Neural cell (in vitro differentiated cells): ENCODE data around the gene SLC16A8. TPM values are rescaled to one million over a fixed set of nuclear protein-coding genes. Genes with fewer than 3 reads are reported as not detected.

ENCODE experiments used
- H2AFZ ChIP-seq: fragments of 200-600, 300-800 bp; sonication (generic), shearing (Covaris generic); 2 replicates; pipeline ENCODE4 v1.6.0; 2014; ENCODE audit warnings: low read depth, mild to moderate bottlenecking, antibody characterized with exemption, low read length, moderate library complexity
- H3F3A ChIP-seq: fragments of 200-600 bp; shearing (Covaris generic); 2 replicates; pipeline ENCODE4 v1.6.1; 2016; ENCODE audit warnings: mild to moderate bottlenecking, moderate library complexity, mixed read lengths, antibody characterized with exemption, low read length; ENCODE audit not compliant: insufficient read depth, poor library complexity, severe bottlenecking
- H3K27ac ChIP-seq: fragments of 200-600, 300-800 bp; sonication (generic), shearing (Covaris generic); 2 replicates; pipeline ENCODE4 v1.5.1; 2014; ENCODE audit warnings: mild to moderate bottlenecking, low read length, moderate library complexity
- H3K27me3 ChIP-seq: fragments of 300-800, 200-600 bp; sonication (generic), shearing (Covaris generic); 2 replicates; pipeline ENCODE4 v1.6.0; 2014; ENCODE audit warnings: mild to moderate bottlenecking, low read depth, low read length, moderate library complexity; ENCODE audit not compliant: insufficient read depth
- H3K36me3 ChIP-seq: fragments of 300-800, 200-600 bp; sonication (generic), shearing (Covaris generic); 2 replicates; pipeline ENCODE4 v1.5.1; 2014; ENCODE audit warnings: mild to moderate bottlenecking, antibody characterized with exemption, low read length, moderate library complexity; ENCODE audit not compliant: insufficient read depth
- H3K4me2 ChIP-seq: fragments of 300-800, 200-600 bp; sonication (generic), shearing (Covaris generic); 2 replicates; pipeline ENCODE4 v1.6.0; 2014; ENCODE audit warnings: mild to moderate bottlenecking, low read length
- H3K4me3 ChIP-seq: fragments of 300-800, 200-600 bp; sonication (generic), shearing (Covaris generic); 2 replicates; pipeline ENCODE4 v1.5.1; 2014; ENCODE audit warnings: mild to moderate bottlenecking, low read length, moderate library complexity
- H3K79me2 ChIP-seq: fragments of 200-600 bp; shearing (Covaris generic); replicated peaks from 2 replicates; pipeline ENCODE4 v1.6.0; 2014; ENCODE audit warnings: mild to moderate bottlenecking, low read length, moderate library complexity; ENCODE audit not compliant: insufficient read depth
- H3K9ac ChIP-seq: fragments of 300-800, 200-600 bp; sonication (generic), shearing (Covaris generic); 2 replicates; pipeline ENCODE4 v1.6.1; 2016; ENCODE audit warnings: mild to moderate bottlenecking, low read length, mixed read lengths
- H3K9me2 ChIP-seq: fragments of 200-600 bp; shearing (Covaris generic); 2 replicates; pipeline ENCODE4 v1.6.1; 2016; ENCODE audit warnings: mild to moderate bottlenecking, low read length, mixed read lengths; ENCODE audit not compliant: insufficient read depth
- H3K9me3 ChIP-seq: fragments of 200-600, 300-800 bp; sonication (generic), shearing (Covaris generic); 2 replicates; pipeline ENCODE4 v1.6.1; 2016; ENCODE audit warnings: mild to moderate bottlenecking, mixed run types, low read length, moderate library complexity, mixed read lengths
- H4K20me1 ChIP-seq: fragments of 200-600 bp; shearing (Covaris generic); 2 replicates; pipeline ENCODE4 v1.6.1; 2016; ENCODE audit warnings: mild to moderate bottlenecking, mixed run types; ENCODE audit not compliant: insufficient read depth
- CTCF ChIP-seq: fragments of 450-650 bp; IDR thresholded peaks from 2 replicates; pipeline ENCODE4 v1.5.1; 2014; ENCODE audit warnings: antibody characterized with exemption, mild to moderate bottlenecking, moderate library complexity; ENCODE audit not compliant: poor library complexity, severe bottlenecking
- EP300 ChIP-seq: fragments of 450-650 bp; conservative IDR thresholded peaks from 2 replicates; pipeline ENCODE4 v1.6.1; 2014; ENCODE audit warnings: antibody characterized with exemption, mild to moderate bottlenecking, moderate library complexity; ENCODE audit not compliant: poor library complexity, severe bottlenecking
- EZH2 ChIP-seq: fragments of 200-600, 300-800 bp; shearing (Covaris generic), sonication (generic); IDR thresholded peaks from 2 replicates; pipeline ENCODE4 v1.6.1; 2014; ENCODE audit warnings: antibody characterized with exemption, low read length, borderline replicate concordance, mild to moderate bottlenecking; ENCODE audit not compliant: insufficient read depth, poor library complexity, severe bottlenecking
- MXI1 ChIP-seq: fragments of 450-650 bp; conservative IDR thresholded peaks from 2 replicates; pipeline ENCODE4 v1.6.1; 2014; ENCODE audit warnings: antibody characterized with exemption, mild to moderate bottlenecking; ENCODE audit not compliant: poor library complexity, severe bottlenecking
- POLR2AphosphoS5 ChIP-seq: IDR thresholded peaks from 2 replicates; pipeline ENCODE4 v1.6.1; 2012
- RAD21 ChIP-seq: fragments of 450-650 bp; conservative IDR thresholded peaks from 2 replicates; pipeline ENCODE4 v1.6.1; 2014; ENCODE audit warnings: antibody characterized with exemption, mild to moderate bottlenecking, moderate library complexity
- SMC3 ChIP-seq: fragments of 450-650 bp; conservative IDR thresholded peaks from 2 replicates; pipeline ENCODE4 v1.6.1; 2014; ENCODE audit warnings: antibody characterized with exemption, mild to moderate bottlenecking, moderate library complexity; ENCODE audit not compliant: poor library complexity
- TAF1 ChIP-seq: IDR thresholded peaks from 2 replicates; pipeline ENCODE4 v1.6.1; 2012; ENCODE audit warnings: low read depth
- polyA plus RNA-seq: library from polyadenylated mRNA; depleted of rRNA; stranded (reverse); fragments of >200 nt; gene quantifications from 2 replicates; pipeline ENCODE4 v1.2.3, GENCODE V29; 2014
- TF ChIP-seq, protein P1 (sequence below): IDR thresholded peaks from 2 replicates; pipeline ENCODE4 v1.6.1; 2012; ENCODE audit warnings: borderline replicate concordance

SLC16A8 gene
- polyA plus RNA-seq, 1 donor from 2014 or later, result not detected

GRCh38 chr22:38046070-38046748 is 37.8 kb downstream of the SLC16A8 start:
- no peaks in the 10 kb centered on the region for H3K79me2 ChIP-seq
- H3K4me2 ChIP-seq, result no peak overlapping the region
- no peaks in the 10 kb centered on the region for H3K9me3 ChIP-seq
- no peak overlapping the region for H3K27ac ChIP-seq
- H3K36me3 ChIP-seq, result no peaks in the 10 kb centered on the region
- H2AFZ ChIP-seq, result no peak overlapping the region
- H3K9ac ChIP-seq, result no peak overlapping the region
- no peaks in the 10 kb centered on the region for H3K27me3 ChIP-seq
- no peaks in the 10 kb centered on the region for H3F3A ChIP-seq
- TF ChIP-seq RAD21 (no peak), EZH2 (no peak), SMC3 (no peak), TAF1 (no peak), POLR2AphosphoS5 (no peak), CTCF (no peak), EP300 (no peak), MXI1 (no peak)
- TF ChIP-seq, protein P1, sequence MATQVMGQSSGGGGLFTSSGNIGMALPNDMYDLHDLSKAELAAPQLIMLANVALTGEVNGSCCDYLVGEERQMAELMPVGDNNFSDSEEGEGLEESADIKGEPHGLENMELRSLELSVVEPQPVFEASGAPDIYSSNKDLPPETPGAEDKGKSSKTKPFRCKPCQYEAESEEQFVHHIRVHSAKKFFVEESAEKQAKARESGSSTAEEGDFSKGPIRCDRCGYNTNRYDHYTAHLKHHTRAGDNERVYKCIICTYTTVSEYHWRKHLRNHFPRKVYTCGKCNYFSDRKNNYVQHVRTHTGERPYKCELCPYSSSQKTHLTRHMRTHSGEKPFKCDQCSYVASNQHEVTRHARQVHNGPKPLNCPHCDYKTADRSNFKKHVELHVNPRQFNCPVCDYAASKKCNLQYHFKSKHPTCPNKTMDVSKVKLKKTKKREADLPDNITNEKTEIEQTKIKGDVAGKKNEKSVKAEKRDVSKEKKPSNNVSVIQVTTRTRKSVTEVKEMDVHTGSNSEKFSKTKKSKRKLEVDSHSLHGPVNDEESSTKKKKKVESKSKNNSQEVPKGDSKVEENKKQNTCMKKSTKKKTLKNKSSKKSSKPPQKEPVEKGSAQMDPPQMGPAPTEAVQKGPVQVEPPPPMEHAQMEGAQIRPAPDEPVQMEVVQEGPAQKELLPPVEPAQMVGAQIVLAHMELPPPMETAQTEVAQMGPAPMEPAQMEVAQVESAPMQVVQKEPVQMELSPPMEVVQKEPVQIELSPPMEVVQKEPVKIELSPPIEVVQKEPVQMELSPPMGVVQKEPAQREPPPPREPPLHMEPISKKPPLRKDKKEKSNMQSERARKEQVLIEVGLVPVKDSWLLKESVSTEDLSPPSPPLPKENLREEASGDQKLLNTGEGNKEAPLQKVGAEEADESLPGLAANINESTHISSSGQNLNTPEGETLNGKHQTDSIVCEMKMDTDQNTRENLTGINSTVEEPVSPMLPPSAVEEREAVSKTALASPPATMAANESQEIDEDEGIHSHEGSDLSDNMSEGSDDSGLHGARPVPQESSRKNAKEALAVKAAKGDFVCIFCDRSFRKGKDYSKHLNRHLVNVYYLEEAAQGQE, result no peak
- no peaks in the 10 kb centered on the region for H4K20me1 ChIP-seq
- H3K4me3 ChIP-seq, result no peak overlapping the region
- no peaks in the 10 kb centered on the region for H3K9me2 ChIP-seq

- no peaks in the 10 kb centered on the region for H3K36me3 ChIP-seq
- no peak overlapping the region for H3K4me2 ChIP-seq
- no peaks in the 10 kb centered on the region for H3K9me3 ChIP-seq
- no peaks in the 10 kb centered on the region for H3F3A ChIP-seq
- no peak overlapping the region for H3K27ac ChIP-seq
- no peak overlapping the region for H2AFZ ChIP-seq
- no peaks in the 10 kb centered on the region for H4K20me1 ChIP-seq
- no peaks in the 10 kb centered on the region for H3K27me3 ChIP-seq
- no peaks in the 10 kb centered on the region for H3K9me2 ChIP-seq
- H3K79me2 ChIP-seq, result no peaks in the 10 kb centered on the region
- TF ChIP-seq, protein P1, result no peak
- TF ChIP-seq CTCF (no peak), EP300 (no peak), SMC3 (no peak), EZH2 (no peak), POLR2AphosphoS5 (no peak), TAF1 (no peak), RAD21 (no peak), MXI1 (no peak)
- no peak overlapping the region for H3K9ac ChIP-seq
- no peak overlapping the region for H3K4me3 ChIP-seq
Measured at GRCh38 chr22:38043151-38044039, 40.6 kb downstream of the SLC16A8 start.
